Neural cell (in vitro differentiated cells): Measurements from ENCODE around the gene SMIM44. TPM values are rescaled to one million over a fixed set of nuclear protein-coding genes. Genes with fewer than 3 reads are reported as not detected.

ENCODE experiments used
- H2AFZ ChIP-seq: fragments of 200-600, 300-800 bp; sonication (generic), shearing (Covaris generic); 2 replicates; pipeline ENCODE4 v1.6.0; 2014; ENCODE audit warnings: low read depth, mild to moderate bottlenecking, antibody characterized with exemption, low read length, moderate library complexity
- H3F3A ChIP-seq: fragments of 200-600 bp; shearing (Covaris generic); 2 replicates; pipeline ENCODE4 v1.6.1; 2016; ENCODE audit warnings: mild to moderate bottlenecking, moderate library complexity, mixed read lengths, antibody characterized with exemption, low read length; ENCODE audit not compliant: insufficient read depth, poor library complexity, severe bottlenecking
- H3K27ac ChIP-seq: fragments of 200-600, 300-800 bp; sonication (generic), shearing (Covaris generic); 2 replicates; pipeline ENCODE4 v1.5.1; 2014; ENCODE audit warnings: mild to moderate bottlenecking, low read length, moderate library complexity
- H3K27me3 ChIP-seq: fragments of 300-800, 200-600 bp; sonication (generic), shearing (Covaris generic); 2 replicates; pipeline ENCODE4 v1.6.0; 2014; ENCODE audit warnings: mild to moderate bottlenecking, low read depth, low read length, moderate library complexity; ENCODE audit not compliant: insufficient read depth
- H3K36me3 ChIP-seq: fragments of 300-800, 200-600 bp; sonication (generic), shearing (Covaris generic); 2 replicates; pipeline ENCODE4 v1.5.1; 2014; ENCODE audit warnings: mild to moderate bottlenecking, antibody characterized with exemption, low read length, moderate library complexity; ENCODE audit not compliant: insufficient read depth
- H3K4me2 ChIP-seq: fragments of 300-800, 200-600 bp; sonication (generic), shearing (Covaris generic); 2 replicates; pipeline ENCODE4 v1.6.0; 2014; ENCODE audit warnings: mild to moderate bottlenecking, low read length
- H3K4me3 ChIP-seq: fragments of 300-800, 200-600 bp; sonication (generic), shearing (Covaris generic); 2 replicates; pipeline ENCODE4 v1.5.1; 2014; ENCODE audit warnings: mild to moderate bottlenecking, low read length, moderate library complexity
- H3K79me2 ChIP-seq: fragments of 200-600 bp; shearing (Covaris generic); replicated peaks from 2 replicates; pipeline ENCODE4 v1.6.0; 2014; ENCODE audit warnings: mild to moderate bottlenecking, low read length, moderate library complexity; ENCODE audit not compliant: insufficient read depth
- H3K9ac ChIP-seq: fragments of 300-800, 200-600 bp; sonication (generic), shearing (Covaris generic); 2 replicates; pipeline ENCODE4 v1.6.1; 2016; ENCODE audit warnings: mild to moderate bottlenecking, low read length, mixed read lengths
- H3K9me2 ChIP-seq: fragments of 200-600 bp; shearing (Covaris generic); 2 replicates; pipeline ENCODE4 v1.6.1; 2016; ENCODE audit warnings: mild to moderate bottlenecking, low read length, mixed read lengths; ENCODE audit not compliant: insufficient read depth
- H3K9me3 ChIP-seq: fragments of 200-600, 300-800 bp; sonication (generic), shearing (Covaris generic); 2 replicates; pipeline ENCODE4 v1.6.1; 2016; ENCODE audit warnings: mild to moderate bottlenecking, mixed run types, low read length, moderate library complexity, mixed read lengths
- H4K20me1 ChIP-seq: fragments of 200-600 bp; shearing (Covaris generic); 2 replicates; pipeline ENCODE4 v1.6.1; 2016; ENCODE audit warnings: mild to moderate bottlenecking, mixed run types; ENCODE audit not compliant: insufficient read depth
- EP300 ChIP-seq: fragments of 450-650 bp; conservative IDR thresholded peaks from 2 replicates; pipeline ENCODE4 v1.6.1; 2014; ENCODE audit warnings: antibody characterized with exemption, mild to moderate bottlenecking, moderate library complexity; ENCODE audit not compliant: poor library complexity, severe bottlenecking
- EZH2 ChIP-seq: fragments of 200-600, 300-800 bp; shearing (Covaris generic), sonication (generic); IDR thresholded peaks from 2 replicates; pipeline ENCODE4 v1.6.1; 2014; ENCODE audit warnings: antibody characterized with exemption, low read length, borderline replicate concordance, mild to moderate bottlenecking; ENCODE audit not compliant: insufficient read depth, poor library complexity, severe bottlenecking
- MXI1 ChIP-seq: fragments of 450-650 bp; conservative IDR thresholded peaks from 2 replicates; pipeline ENCODE4 v1.6.1; 2014; ENCODE audit warnings: antibody characterized with exemption, mild to moderate bottlenecking; ENCODE audit not compliant: poor library complexity, severe bottlenecking
- POLR2AphosphoS5 ChIP-seq: IDR thresholded peaks from 2 replicates; pipeline ENCODE4 v1.6.1; 2012
- RAD21 ChIP-seq: fragments of 450-650 bp; conservative IDR thresholded peaks from 2 replicates; pipeline ENCODE4 v1.6.1; 2014; ENCODE audit warnings: antibody characterized with exemption, mild to moderate bottlenecking, moderate library complexity
- SMC3 ChIP-seq: fragments of 450-650 bp; conservative IDR thresholded peaks from 2 replicates; pipeline ENCODE4 v1.6.1; 2014; ENCODE audit warnings: antibody characterized with exemption, mild to moderate bottlenecking, moderate library complexity; ENCODE audit not compliant: poor library complexity
- TAF1 ChIP-seq: IDR thresholded peaks from 2 replicates; pipeline ENCODE4 v1.6.1; 2012; ENCODE audit warnings: low read depth
- polyA plus RNA-seq: library from polyadenylated mRNA; depleted of rRNA; stranded (reverse); fragments of >200 nt; gene quantifications from 2 replicates; pipeline ENCODE4 v1.2.3, GENCODE V29; 2014
- TF ChIP-seq, protein P1 (sequence below): fragments of 450-650 bp; IDR thresholded peaks from 2 replicates; pipeline ENCODE4 v1.5.1; 2014; ENCODE audit warnings: antibody characterized with exemption, mild to moderate bottlenecking, moderate library complexity; ENCODE audit not compliant: poor library complexity, severe bottlenecking
- TF ChIP-seq, protein P2 (sequence below): IDR thresholded peaks from 2 replicates; pipeline ENCODE4 v1.6.1; 2012; ENCODE audit warnings: borderline replicate concordance

Gene SMIM44
- polyA plus RNA-seq, 1 donor from 2014 or later, result not detected

DNA sequence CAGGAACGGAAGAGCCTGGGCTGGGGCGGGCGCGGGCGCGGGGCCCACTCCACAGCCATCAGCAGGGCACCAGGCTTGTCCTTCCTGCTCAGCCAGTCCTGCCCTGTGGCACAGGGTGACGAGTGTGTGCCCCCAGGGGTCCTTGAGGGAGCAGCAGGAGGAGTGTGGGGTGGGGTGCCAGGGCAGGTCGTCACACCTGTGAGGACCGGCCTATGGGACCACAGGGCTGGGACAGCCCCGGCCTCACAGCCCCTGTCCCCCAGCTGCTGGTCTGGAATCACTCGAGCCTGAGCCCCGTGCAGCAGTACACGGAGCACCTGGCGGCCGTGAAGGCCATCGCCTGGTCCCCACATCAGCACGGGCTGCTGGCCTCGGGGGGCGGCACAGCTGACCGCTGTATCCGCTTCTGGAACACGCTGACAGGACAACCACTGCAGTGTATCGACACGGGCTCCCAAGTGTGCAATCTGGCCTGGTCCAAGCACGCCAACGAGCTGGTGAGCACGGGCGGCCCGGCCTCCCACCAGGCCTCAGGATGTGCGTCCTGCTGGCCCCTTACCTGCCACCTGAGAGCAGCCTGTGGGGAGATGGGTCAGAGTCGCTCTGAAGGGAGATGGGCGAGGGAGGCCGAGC is 49.0 kb upstream of the SMIM44 start:
- H2AFZ ChIP-seq, result no peak overlapping the region
- no peaks in the 10 kb centered on the region for H3F3A ChIP-seq
- no peaks in the 10 kb centered on the region for H3K79me2 ChIP-seq
- H3K36me3 ChIP-seq, result no peaks in the 10 kb centered on the region
- H3K4me2 ChIP-seq, result no peak overlapping the region
- H3K4me3 ChIP-seq, result no peak overlapping the region
- no peaks in the 10 kb centered on the region for H4K20me1 ChIP-seq
- TF ChIP-seq EP300 (no peak), POLR2AphosphoS5 (no peak), EZH2 (no peak), RAD21 (no peak), TAF1 (no peak), SMC3 (no peak)
- TF ChIP-seq, protein P1, sequence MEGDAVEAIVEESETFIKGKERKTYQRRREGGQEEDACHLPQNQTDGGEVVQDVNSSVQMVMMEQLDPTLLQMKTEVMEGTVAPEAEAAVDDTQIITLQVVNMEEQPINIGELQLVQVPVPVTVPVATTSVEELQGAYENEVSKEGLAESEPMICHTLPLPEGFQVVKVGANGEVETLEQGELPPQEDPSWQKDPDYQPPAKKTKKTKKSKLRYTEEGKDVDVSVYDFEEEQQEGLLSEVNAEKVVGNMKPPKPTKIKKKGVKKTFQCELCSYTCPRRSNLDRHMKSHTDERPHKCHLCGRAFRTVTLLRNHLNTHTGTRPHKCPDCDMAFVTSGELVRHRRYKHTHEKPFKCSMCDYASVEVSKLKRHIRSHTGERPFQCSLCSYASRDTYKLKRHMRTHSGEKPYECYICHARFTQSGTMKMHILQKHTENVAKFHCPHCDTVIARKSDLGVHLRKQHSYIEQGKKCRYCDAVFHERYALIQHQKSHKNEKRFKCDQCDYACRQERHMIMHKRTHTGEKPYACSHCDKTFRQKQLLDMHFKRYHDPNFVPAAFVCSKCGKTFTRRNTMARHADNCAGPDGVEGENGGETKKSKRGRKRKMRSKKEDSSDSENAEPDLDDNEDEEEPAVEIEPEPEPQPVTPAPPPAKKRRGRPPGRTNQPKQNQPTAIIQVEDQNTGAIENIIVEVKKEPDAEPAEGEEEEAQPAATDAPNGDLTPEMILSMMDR, result no peak
- TF ChIP-seq, protein P2, sequence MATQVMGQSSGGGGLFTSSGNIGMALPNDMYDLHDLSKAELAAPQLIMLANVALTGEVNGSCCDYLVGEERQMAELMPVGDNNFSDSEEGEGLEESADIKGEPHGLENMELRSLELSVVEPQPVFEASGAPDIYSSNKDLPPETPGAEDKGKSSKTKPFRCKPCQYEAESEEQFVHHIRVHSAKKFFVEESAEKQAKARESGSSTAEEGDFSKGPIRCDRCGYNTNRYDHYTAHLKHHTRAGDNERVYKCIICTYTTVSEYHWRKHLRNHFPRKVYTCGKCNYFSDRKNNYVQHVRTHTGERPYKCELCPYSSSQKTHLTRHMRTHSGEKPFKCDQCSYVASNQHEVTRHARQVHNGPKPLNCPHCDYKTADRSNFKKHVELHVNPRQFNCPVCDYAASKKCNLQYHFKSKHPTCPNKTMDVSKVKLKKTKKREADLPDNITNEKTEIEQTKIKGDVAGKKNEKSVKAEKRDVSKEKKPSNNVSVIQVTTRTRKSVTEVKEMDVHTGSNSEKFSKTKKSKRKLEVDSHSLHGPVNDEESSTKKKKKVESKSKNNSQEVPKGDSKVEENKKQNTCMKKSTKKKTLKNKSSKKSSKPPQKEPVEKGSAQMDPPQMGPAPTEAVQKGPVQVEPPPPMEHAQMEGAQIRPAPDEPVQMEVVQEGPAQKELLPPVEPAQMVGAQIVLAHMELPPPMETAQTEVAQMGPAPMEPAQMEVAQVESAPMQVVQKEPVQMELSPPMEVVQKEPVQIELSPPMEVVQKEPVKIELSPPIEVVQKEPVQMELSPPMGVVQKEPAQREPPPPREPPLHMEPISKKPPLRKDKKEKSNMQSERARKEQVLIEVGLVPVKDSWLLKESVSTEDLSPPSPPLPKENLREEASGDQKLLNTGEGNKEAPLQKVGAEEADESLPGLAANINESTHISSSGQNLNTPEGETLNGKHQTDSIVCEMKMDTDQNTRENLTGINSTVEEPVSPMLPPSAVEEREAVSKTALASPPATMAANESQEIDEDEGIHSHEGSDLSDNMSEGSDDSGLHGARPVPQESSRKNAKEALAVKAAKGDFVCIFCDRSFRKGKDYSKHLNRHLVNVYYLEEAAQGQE, result no peak
- no peaks in the 10 kb centered on the region for H3K27me3 ChIP-seq
- H3K9ac ChIP-seq, result no peak overlapping the region
- no peak overlapping the region for H3K27ac ChIP-seq
- H3K9me3 ChIP-seq, result no peaks in the 10 kb centered on the region
- H3K9me2 ChIP-seq, result no peaks in the 10 kb centered on the region

DNA sequence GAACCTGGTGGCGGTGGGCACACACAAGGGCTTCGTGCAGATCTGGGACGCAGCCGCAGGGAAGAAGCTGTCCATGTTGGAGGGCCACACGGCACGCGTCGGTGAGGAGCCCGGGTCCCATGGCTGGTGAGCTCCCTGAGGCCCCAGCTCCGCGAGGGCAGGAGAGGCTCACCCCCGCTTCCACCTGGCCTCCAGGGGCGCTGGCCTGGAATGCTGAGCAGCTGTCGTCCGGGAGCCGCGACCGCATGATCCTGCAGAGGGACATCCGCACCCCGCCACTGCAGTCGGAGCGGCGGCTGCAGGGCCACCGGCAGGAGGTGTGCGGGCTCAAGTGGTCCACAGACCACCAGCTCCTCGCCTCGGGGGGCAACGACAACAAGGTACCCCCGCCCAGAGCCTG is 48.5 kb upstream of the SMIM44 start:
- H3K4me2 ChIP-seq, result no peak overlapping the region
- H3K79me2 ChIP-seq, result no peaks in the 10 kb centered on the region
- H3F3A ChIP-seq, result no peaks in the 10 kb centered on the region
- no peak overlapping the region for H2AFZ ChIP-seq
- no peaks in the 10 kb centered on the region for H4K20me1 ChIP-seq
- H3K9me2 ChIP-seq, result no peaks in the 10 kb centered on the region
- H3K9me3 ChIP-seq, result no peaks in the 10 kb centered on the region
- TF ChIP-seq RAD21, result no peak
- TF ChIP-seq EP300, result no peak
- TF ChIP-seq, protein P2, result no peak
- TF ChIP-seq MXI1, result no peak
- no peak for TF ChIP-seq EZH2
- TF ChIP-seq TAF1, result no peak
- no peak overlapping the region for H3K27ac ChIP-seq
- no peak overlapping the region for H3K4me3 ChIP-seq
- no peak overlapping the region for H3K9ac ChIP-seq
- no peaks in the 10 kb centered on the region for H3K36me3 ChIP-seq
- H3K27me3 ChIP-seq, result no peaks in the 10 kb centered on the region
